ENCODE results near the gene S100B.
"Not testable (repeated sequence)": the region's sequence is repeated elsewhere in the genome, so short reads cannot be mapped to it uniquely, and the experiment has no call there.

Gene S100B

DNA sequence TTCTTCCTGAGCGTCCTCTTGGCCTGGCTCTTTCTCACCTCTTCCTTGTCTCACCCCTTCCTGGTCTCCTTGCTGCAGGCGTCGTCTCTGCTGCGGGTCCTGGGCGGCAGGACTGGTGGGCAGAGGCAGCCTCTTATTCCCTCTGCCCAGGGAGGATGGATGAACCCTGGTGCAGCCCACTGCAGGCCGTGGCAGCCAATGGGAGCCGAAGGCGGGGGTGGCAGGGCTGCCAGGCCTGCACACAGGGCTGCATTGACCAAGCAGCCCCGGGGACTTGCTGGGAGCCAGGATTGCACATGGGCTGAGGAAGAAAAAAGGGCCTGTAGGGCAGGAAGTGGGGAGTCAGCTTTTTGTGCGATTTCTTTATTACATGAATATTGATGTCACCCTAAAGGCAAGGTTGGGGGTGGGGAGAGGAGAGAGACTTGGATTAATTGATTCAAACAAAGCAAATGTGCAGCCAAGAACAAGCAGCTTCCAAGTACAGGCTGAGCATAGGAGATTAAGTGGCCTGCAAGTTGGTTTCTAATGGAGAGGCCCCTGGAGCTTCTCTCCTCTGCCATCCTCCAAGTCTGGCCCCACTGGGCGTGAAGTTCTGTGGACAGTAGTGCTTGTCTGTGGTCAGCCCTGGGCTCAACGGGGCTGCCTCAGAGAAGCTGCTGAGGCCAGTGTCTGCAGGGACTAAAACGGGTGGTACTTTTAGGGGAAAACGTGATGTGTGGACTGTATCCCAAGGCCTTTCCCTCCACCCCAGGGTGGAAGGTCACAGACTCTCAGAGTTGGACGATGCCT lies at the start of gene S100B:
S100B (minus strand) TSS at position 108 of the 792 bp plus-strand sequence. CDS start 2,667 bp downstream, outside the sequence.
- no peak for DNase-seq

DNA sequence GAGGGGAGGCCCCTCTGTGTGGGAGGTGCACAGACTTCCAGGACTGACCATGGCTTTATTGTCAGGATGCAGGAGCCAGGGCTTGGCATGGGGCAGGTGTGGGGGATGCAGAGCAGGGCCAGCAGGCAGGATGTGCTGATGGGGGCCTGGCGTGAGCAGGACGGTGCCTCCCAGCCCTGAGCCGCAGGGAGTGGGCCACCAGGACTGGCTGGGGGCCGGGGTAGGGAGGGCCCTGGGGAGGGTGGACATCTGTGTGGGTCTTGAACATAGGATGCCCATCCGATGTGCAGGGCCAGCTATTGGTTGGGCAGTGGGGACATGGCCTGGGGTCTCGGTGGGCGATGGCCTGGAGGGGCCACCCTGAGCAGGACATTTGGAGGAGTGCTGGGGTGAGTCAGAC lies 46.2 kb upstream of the S100B start:
- no peak for DNase-seq

DNA sequence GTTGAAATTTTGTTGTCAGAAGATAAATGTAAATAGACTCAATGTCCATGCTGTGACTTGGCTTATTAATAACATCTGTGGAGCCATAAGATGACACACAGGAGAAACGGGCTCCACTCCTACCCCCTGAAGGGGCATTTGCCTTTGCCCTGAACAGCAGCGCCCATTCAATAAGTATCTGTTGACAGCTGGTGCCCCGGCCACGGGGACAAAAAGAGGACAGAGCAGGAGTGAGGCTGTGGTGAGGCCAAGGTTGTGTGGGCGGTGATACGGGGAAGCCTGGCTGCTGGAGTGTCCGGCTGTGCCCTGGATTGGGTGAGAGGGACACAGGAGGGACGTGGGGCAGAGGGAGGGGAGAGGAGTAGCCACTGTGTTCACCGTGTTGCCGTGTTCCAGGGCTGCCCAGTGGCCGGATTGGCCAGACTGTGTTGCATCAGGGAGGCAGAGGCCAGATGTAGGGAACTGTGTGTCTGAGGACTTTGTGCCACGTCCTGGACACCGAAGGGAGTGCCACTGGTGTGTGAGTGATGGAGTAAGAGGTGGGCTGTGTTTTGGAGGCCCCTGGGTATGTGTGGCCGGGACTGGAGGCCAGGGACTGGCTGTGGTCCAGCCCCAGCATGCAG lies 45.7 kb upstream of the S100B start:
- DNase-seq, result no peak

DNA sequence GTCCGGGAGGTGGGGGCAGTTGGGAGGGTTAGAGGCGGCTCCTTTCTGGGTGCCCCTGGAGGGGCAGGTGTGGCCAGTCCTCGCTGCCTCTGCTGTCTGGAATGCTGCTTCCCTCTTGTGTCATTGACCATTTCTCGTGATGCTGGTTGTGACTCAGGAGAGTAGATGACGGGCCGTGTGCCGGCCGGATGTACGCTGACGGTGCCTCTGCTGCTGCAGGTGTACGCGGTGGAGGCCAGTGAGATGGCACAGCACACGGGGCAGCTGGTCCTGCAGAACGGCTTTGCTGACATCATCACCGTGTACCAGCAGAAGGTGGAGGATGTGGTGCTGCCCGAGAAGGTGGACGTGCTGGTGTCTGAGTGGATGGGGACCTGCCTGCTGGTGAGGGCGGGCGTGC lies 44.5 kb upstream of the S100B start:
- no peak for DNase-seq

DNA sequence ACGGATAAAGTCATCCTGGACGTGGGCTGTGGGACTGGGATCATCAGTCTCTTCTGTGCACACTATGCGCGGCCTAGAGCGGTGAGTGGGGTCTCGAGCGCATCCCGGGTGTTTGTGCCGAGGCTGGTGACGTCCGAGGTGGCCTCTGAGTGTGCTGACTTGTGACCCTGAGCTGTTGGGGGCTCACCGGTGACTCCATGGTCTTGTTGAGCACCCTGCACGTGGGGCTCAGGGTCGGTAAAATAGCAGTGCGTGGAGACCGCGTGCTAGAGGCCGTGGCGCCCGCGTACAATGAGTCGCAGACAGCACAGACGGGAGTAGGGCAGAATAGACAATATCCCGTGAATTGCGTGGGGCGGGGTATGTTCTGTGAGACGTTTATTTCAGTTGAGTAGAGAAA lies 43.7 kb upstream of the S100B start:
- no peak for DNase-seq

DNA sequence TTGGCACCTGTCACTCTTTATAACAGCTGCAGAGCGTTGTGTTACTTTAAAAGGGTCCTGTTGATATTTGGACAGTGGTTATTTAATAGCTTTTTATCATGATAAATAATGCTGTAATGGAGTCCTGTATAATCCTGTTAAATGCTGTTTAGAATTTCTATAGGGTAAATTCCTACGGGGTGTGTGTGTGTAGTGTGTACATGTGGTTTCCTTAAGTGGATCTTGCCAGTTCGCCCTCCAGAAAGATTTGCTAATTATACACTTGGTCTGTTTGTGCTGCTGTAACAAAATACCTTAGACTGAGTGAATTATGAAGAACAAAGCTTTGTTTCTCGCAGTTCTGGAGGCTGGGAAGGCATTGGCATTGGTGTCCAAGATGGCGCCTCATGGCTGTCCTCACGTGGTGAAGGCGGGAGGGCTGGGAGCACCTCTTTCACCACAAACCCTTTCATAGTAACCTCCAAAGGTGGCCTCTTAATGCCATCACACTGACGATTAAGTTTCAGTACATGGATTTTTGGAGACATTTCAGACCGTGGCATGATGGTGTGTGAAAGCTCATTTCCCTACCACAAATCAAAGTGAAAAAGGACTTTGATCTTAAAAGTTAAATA lies 41.8 kb upstream of the S100B start:
- no peak for DNase-seq

DNA sequence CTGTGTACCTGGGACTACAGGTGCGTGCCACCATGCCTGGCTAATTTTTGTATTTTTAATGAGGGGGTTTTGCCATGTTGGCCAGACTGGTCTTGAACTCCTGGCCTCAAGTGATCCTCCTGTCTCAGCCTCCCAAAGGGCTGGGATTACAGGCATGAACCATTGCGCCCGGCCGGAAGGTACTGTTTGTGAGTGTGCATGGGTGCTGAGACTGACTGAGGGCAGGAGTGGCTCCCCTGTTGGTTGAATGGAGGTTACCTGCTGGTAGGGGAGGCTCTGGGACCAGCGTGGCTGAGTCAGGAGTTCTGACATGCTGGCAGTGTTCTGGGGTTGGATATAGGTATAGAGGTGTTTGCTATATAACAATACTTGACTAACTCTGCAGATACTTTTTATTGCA lies 41.0 kb upstream of the S100B start:
- DNase-seq, result no peak

DNA sequence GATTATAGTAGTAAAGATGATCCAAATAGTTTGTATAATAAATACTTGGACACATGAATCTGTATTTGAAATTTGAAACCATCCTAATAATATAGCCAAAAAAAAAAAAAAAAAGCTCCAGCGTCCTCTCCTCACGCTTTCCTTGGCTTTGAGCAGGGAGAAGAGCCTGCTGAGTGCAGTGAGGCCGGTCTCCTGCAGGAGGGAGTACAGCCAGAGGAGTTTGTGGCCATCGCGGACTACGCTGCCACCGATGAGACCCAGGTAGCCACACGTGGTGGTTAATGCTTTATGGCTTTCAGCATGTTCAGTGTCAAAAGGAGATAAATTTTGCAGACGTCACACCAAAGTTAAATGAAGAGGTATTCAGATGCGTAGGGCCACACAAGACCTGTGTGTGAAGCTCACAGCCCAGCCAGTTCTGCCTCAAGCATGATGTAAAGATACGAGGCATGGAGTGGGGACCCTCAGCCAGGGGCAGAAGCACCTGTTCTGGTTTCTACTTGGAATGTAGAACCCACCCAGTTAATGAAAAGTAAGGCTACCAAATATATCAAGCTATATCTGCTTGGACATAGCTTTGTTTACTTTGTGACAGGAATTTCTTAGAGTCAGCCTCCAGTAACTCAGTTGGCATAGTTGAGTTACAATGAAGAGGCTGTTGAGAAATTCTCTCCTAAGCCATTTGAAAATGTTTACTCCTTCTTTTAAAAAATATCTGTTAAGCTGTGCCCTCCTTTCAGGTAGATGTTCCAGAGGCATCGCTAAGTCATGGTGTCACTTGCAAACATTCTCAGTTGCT lies 38.7 kb upstream of the S100B start:
- no peak for DNase-seq

DNA sequence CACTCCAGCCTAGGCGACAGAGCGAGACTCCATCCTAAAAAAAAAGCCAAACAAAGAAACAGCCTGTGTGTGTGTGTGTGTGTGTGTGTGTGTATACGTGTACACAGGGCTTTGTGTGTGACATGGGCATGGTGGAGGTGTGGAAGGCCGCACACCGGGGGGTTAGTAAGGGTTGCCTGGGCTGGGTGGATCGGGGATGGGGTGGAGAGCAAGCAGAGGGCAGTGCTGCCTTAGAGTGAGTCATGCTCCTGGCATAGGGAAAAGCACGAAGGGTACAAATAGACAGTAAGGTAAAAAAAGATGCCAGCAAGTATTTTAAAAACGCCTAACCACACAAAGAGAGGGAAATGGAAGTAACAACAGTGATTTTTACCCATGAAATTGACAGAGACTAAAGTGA lies 36.8 kb upstream of the S100B start:
- no peak for DNase-seq

DNA sequence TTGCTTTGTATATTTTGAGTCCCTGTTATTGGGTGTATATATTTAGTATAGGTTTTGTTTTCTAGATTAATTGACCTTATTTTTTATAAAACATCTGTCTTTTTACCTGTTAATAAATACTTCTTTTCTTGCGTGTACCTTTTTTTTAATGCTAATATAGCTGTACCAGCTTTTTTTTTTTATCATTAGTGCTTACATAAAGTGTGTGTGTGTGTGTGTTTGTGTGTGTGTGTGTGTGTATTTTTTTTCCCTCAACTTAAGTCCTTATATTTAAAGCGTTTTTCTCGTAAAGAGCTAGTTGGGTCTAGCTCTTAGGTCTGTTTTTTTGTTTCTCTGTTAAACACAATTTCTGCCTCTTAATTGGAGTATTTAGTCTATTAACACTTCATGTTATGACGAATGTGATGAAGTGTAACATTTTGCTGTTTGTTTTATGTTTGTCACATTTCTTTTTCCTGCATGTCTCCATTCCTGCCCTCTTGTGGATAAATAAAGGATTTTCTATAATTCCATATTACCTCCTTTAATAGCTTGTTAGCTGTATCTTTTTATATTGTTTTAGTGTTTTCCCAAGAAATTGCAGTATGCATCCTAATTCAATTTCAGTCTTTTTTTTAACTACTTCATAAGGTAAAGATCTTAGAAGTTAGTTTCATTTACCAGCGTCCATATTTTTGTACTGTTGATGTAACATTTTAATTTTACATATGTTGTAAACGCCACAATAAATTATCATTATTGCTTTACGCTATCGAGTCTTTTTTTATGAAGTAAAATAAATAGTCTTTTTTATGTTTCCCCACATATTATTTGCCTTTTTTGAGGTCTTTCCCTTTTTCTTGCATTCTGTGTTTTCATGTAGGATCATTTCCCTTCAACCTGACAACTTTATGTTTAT lies 34.9 kb upstream of the S100B start:
- DNase-seq, result no peak

DNA sequence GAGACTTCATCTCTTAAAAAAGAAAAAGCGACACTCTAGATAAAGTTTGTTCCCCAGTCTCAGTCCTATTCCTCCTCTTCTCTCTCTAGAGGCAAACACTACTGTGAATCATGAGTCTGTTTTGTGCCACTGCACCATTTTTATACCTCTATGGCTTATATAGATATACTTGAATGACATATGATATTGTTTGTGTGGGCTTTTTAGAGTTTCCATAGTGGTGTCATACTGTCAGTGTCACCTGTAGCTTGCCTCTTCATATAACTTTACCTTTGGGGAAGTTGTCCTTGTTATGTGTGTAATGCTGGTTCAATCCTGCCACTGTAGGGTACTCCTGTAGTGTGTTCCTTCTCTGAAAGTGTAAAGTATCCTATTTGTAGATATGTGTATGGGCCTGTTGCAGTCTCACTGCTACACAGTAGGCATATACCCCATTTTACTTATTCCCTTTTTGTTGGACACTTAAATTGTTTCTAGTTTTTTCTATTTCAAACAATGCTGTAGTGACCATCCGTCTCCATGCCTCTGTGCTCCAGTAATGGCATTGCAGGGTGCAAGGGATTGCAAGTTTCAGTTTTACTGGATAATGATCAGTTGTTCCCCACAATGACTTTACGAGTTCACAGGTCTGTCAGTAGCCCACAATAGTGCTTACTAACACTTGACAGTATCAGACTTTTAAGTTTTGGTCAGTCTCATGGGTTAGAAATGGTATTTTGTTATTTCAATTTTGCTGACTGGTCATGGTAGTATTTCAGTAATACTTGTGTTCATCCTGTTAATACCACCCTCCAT lies 33.3 kb upstream of the S100B start:
- DNase-seq, result no peak

DNA sequence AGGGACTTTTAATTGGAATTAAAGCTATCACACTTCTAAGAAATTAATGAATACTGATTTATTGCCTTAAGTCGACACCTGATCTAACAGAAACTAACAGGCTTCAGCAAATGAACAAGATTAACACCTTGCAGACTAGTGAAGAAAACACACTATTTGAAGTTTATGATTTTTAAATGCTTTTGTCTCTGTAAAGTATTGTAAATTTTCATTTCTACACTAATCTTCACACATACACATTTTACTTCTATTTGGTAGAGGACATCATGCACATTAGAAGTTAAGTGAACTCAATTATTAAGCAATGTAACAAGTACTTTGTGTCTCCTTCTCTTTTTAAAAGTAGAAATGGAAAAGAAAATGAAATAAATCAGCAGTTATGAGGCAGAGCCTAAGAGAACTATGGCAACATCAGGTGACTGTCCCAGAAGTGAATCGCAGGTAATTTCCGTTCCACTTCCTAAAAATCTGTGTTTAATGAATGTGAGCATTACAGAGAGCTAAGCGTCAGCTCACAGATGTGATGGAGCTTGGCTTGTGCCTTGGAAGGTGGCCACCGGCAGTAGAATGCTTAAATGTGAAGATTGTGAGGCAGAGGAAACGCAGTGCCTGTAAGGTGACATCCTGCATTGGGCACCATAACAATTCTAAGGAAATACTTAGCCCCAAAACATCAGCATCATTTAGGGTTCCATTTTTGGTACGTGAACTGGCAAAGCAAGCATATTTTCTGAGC lies 31.8 kb upstream of the S100B start:
- DNase-seq, result no peak

DNA sequence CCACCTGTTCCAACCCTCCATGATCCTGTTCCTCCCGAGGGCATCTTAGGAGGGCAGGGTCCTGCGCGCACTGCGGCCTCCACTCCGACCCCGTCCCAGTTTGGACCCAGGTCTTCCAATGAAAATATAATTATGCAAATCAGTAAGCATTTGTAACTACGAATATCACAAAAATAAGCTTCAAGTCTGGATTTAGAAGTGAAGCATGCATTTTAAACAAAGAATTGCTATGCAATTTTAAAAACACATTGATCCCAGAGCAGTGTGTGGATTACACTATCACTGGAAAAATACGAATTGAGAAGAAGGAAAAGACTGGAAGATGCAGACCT lies 31.3 kb upstream of the S100B start:
- DNase-seq, result no peak

DNA sequence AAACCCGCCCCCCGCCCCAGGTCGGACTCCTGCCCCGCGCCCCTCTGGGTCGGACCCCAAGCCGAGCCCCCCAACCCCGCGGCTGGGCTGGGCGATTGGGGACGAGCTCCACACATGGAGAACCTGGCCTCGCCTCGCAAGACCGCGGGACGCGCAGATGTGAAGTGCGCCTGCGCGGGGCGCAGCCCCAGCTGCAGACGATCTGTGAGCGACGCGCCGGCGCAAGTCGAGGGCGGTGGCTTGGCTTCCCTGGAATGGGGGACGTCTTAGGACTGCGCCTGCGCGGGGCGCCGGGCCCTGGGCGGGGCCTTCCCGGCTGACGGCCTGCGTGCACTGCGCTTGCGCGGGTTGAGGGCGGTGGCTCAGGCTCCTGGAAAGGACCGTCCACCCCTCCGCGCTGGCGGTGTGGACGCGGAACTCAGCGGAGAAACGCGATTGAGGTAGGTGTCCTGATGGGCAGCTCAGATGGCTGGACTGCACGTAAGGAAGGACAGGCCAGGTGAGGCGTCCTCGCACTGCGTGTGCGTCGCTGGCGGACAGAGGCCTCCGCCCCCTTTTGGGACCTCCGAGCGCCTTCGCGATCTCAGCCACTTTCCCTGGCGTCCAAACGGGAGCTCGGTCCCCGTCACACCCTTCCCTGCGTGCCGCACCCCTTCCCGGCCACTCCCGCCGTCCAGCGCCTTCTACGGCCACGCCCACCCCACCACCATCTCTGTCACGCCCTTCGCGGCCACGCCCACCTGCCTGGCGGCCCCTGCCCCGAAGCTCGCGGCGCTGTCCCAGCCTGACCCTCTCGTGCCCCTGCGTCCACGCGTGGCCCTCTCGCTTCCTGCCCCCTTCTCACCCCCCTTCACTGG lies 30.7 kb upstream of the S100B start, which contains the start of gene PRMT2:
PRMT2 (plus strand) TSS at position 351 of the 857 bp plus-strand sequence. CDS start 1,278 bp downstream, outside the sequence.
- peak; percentile 97 for DNase-seq

DNA sequence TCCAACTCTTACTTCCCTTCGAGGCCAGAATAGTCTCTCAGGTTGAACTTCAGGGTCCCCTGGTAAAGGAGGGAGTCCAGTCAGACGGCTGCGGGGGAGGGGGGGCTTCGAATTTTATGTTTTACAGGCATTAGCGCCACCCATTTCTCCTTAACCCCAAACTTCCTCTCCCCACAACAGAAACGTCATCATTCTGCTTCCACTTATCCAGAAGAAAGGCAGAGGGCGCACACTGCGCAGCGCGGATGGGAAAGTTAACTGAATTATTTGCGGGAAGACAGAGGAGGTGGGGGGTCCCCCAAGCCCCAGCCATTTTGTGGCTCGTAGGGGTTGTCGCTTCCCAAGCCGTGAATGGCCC lies 30.1 kb upstream of the S100B start:
- no peak for DNase-seq

DNA sequence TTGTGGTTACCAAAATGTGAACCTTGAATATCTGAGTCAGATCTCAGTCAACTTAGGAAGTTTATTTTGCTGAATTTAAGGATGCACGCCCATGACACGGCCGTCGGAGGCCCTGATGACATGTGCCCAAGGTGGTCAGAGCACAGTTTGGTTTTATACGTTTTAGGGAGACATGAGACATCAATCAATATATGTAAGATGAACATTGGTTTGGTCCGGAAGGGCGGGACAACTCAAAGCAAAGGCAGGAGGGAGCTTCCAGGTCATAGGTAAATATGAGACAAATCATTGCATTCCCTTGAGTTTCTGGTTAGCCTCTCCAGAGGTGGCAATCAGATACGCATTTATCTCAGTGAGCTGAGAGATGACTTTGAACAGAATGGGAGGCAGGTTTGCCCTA lies 29.5 kb upstream of the S100B start:
- DNase-seq, result no peak

DNA sequence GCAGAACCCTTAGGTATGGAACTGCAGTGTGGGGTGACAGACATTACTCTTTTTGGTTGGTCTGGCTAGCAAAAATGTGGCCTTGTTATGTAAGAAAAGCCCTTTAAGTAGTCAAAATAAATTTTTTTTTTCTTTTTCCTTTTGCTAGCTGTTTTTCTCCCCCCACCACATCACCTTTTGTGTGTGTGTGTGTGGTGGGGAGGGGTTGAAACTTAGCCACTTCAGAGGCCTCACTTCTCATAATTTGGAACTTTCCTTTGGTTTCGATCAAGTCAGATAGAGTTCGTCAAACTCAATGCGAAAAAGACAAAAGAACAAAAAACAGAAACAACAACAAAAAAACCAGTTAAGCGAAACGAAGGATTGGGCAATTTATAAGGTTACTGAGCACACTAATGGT lies 28.7 kb upstream of the S100B start:
- no peak for DNase-seq

DNA sequence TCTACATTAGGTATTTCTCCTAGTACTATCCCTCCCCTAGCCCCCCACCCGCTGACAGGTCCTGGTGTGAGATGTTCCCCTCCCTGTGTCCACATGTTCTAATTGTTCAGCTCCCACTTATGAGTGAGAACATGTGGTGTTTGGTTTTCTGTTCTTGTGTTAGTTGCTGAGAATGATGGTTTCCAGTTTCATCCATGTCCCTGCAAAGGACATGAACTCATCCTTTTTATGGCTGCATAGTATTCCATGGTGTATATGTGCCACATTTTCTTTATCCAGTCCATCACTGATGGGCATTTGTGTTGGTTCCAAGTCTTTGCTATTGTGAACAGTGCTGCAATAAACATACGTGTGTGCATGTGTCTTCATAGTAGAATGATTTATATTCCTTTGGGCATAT lies 26.0 kb upstream of the S100B start:
- DNase-seq, result not testable (repeated sequence)

DNA sequence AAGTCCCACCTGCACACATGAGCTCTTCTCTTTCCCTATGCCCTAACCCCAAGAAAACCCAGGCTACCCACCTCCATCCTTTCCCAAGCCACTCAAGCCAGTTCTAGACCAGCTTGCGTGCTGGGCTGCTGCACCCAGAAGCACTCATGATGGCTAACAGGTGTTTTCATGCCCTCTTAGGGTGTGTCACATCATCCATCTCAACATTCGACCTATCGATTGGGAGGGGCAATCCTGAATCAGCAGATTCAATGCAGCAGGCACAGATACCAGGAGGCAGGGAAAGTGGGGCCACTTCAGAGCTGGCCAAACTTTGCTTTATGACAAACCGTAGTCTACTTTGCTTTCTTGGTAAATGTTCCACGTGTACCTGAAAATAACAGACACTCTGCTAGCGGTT lies 24.0 kb upstream of the S100B start:
- DNase-seq, result no peak

DNA sequence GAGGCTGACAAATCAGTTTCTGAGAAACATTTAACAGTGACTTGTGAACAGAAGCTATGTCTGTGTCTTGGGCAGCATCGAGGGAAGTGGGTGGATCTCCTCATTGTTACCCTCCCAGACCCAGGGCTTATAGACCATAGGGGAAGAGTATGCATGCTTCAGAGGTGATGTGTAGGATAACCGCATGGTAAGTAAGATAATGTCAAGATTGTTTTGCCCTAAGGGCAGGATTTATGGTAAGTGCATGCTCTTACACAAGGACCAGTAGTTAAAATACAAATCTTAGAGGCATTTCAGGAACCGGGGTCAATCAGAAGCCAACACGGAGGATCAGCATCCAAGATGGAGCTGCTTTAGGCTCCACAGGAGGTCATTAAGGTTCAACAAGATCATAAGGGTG lies 22.8 kb upstream of the S100B start:
- DNase-seq, result no peak

All from activated CD8-positive, alpha-beta memory T cell treated with anti-CD3 and anti-CD28 coated beads, Interleukin-2, amount 50 U/mL, for 4 hours (primary cell).